ENCODE results near the gene SAMHD1.
"Not testable (repeated sequence)": the region's sequence is repeated elsewhere in the genome, so short reads cannot be mapped to it uniquely, and the experiment has no call there.

Gene SAMHD1

DNA sequence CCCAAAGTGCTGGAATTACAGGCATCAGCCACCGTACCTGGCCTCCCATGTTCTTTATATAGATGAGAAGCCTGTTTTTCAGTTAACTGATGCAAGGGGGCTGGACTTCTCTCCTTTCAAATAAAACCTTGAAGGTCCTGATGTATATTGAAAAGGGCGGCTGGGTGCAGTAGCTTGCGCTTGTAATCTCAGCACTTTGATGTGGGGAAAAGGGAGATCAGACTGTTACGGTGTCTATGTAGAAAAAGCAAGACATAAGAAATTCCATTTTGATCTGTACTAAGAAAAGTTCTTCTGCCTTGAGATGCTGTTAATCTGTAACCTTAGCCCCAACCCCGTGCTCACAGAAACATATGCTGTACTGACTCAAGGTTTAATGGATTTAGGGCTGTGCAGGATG, 16.1 kb upstream of the SAMHD1 start:
- TF ChIP-seq, protein P1, sequence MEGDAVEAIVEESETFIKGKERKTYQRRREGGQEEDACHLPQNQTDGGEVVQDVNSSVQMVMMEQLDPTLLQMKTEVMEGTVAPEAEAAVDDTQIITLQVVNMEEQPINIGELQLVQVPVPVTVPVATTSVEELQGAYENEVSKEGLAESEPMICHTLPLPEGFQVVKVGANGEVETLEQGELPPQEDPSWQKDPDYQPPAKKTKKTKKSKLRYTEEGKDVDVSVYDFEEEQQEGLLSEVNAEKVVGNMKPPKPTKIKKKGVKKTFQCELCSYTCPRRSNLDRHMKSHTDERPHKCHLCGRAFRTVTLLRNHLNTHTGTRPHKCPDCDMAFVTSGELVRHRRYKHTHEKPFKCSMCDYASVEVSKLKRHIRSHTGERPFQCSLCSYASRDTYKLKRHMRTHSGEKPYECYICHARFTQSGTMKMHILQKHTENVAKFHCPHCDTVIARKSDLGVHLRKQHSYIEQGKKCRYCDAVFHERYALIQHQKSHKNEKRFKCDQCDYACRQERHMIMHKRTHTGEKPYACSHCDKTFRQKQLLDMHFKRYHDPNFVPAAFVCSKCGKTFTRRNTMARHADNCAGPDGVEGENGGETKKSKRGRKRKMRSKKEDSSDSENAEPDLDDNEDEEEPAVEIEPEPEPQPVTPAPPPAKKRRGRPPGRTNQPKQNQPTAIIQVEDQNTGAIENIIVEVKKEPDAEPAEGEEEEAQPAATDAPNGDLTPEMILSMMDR (IDR thresholded peaks at IDR 0.05; ENCODE audit: low read depth, low read length): no peak
- no peak for DNase-seq (ENCODE audit: extremely low read depth, low read depth)

DNA sequence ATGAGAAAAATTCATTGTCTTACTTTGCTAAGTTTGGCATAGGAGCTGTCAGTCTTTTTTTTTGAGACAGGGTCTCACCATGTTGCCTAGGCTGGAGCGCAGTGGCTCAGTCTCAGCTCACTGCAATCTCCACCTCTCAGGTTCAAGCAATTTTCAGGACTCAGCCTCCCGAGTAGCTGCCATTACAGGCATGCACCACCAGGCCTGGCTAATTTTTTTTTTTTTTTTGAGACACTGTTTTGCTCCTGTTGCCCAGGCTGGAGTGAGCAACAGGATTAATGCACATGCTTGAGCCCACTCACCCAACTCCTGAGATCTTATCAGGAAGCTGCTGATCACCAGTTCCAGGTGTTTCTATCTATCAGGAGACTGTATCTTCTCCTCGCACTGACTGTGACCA, 15.5 kb upstream of the SAMHD1 start:
- not testable (repeated sequence) for DNase-seq (ENCODE audit: extremely low read depth, low read depth)

DNA sequence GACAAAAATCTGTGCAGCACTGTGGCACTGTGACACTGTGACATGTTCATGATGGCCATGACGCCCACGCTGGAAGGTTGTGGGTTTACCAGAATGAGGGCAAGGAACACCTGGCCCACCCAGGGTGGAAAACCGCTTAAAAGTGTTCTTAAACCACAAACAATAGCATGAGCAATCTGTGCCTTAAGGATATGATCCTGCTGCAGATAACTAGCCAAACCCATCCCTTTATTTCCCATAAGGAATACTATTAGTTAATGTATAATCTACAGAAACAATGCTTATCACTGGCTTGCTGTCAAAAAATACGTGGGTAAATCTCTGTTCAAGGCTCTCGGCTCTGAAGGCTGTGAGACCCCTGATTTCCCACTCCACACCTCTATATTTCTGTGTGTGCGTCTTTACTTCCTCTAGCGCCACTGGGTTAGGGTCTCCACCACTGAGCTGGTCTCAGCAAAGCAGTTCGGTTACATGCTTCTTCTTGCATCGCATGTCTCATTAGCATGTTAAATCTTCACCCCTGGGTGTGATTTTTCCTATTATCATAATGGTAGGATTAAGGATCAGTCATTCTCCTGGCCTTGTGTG, 10.9 kb upstream of the SAMHD1 start:
- not testable (repeated sequence) for DNase-seq (ENCODE audit: extremely low read depth, low read depth)

DNA sequence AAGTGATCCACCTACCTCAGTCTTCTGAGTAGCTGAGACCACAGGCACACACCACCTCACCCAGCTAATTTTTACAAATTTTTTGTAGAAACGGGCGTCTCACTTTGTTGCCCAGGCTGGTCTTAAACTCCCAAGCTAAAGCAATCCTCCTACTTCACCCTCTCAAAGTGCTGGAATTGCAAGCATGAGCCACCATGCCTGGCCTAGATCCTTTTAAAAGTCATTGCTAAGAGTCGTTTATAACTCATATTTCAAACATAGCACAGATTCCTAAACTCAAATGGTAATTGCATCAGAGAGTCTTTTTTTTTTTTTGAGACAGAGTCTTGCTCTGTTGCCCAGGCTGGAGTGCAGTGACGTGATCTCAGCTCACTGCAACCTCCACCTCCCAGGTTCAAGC, 7.7 kb upstream of the SAMHD1 start:
- DNase-seq (ENCODE audit: extremely low read depth, low read depth): no peak

DNA sequence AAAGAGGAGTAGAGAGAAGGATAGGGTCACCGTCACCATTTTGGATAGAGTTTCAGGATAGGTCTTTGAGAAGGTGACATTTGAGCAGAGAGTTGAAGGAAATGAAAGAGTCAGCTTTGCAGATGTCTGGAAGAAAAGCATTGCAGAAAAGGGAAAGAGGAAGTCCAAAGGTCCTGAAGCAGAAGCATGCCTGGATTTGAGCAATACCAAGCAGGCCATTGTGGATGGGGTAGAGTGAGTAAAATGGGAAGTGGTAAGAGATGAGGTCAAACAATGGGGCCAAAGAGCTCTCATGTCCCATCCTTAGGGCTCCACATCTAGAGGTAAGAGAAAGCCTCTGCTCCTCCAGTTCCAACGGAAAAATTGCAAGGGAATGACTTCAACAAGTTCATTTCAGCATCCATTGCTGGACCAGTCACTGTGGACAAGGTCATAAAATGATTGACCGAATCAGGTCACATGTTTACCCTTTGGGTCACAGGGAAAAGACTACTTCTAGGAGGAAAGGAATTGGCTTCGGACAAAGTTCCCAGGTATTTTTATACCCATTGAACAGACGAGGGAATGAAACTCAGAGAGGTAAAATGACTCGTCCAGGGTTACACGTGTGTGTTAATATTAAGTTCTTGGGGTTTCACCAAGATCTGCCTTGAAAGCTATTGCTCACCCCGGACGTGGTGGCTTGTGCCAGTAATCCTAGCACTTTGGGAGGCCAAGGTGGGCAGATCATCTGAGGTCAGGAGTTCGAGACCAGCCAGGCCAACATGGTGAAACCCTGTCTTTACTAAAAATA, 6.6 kb upstream of the SAMHD1 start:
- TF ChIP-seq, protein P1 (IDR thresholded peaks at IDR 0.05; ENCODE audit: low read depth, low read length): no peak
- no peak for DNase-seq (ENCODE audit: extremely low read depth, low read depth)

More for the DNA sequence above, 7.7 kb upstream of the SAMHD1 start:
- TF ChIP-seq, protein P1 (IDR thresholded peaks at IDR 0.05; ENCODE audit: low read depth, low read length): no peak

DNA sequence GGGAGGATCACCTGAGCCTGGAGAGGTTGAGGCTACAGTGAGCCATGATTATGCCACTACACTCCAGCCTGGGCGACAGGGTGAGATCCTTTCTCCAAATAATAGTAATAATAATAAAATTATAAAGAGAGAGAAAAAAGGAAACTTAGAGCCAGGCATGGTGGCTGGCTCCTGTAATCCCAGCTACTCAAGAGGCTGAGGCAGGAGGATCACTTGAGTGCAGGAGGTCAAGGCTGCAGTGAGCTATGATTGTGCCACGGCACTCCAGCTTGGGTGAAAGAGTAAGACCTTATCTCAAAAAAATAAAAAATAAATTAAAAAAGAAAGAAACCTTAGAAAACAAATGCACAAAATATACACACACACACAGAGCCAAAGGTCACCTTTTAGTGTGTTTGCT, 5.2 kb upstream of the SAMHD1 start:
- TF ChIP-seq, protein P1 (IDR thresholded peaks at IDR 0.05; ENCODE audit: low read depth, low read length): no peak
- DNase-seq (ENCODE audit: extremely low read depth, low read depth): no peak

DNA sequence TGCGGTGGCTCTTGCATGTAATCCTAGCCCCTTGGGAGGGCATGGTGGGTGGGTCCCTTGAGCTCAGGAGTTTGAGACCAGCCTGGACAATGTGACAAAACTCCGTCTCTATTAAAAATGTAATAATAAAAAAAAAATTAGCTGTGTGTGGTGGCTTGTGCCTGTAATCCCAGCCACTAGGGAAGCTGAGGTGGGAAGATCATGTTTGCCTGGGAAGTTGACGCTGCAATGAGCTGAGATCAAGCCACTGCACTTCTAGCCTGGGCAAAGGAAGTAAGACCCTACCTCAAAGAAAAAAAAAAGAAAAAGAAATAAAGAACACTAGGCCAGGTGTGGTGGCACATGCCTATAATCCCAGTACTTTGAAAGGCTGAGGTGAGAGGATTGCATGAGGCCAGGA, 4.5 kb upstream of the SAMHD1 start:
- DNase-seq (ENCODE audit: extremely low read depth, low read depth): no peak
- TF ChIP-seq, protein P1 (IDR thresholded peaks at IDR 0.05; ENCODE audit: low read depth, low read length): no peak

DNA sequence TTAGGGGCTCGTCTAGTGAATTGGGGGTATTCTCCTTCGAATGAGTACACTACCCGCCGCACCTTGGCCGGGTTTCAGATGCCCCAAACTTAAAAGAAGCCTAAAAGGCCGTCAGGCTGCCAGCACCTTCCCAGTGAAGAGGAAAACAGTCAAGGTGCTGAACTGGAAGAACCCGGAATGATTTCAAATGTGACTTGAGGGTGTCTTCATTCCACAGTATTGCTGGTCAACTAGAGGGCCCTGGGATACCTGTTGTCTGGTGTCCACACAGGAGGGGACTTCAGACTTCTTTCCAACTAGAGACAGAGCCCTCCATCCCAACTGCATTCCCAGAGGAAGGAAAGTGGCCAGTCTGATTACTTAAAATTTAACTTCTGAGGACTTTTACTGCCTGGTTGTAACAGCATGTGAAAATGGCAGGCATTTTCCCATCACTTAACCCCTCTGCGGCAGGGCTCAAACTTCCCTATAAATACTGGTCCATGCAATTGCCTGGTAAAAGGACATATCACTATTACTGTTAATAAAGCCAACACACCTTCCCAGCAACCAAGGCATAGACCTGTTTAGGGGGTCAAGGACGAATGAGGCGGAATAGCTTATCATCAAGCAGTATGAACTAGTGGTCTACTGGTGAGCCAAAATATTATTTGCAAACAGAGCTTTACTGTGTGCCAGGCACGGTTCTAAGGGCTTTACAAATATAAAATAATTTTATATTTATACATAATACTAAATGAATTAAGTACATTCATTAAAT, 651 bp upstream of the SAMHD1 start:
- TF ChIP-seq, protein P1 (IDR thresholded peaks at IDR 0.05; ENCODE audit: low read depth, low read length): no peak
- no peak for DNase-seq (ENCODE audit: extremely low read depth, low read depth)
